CD14-positive monocyte (primary cell): ENCODE results near the gene PANK4. TPM values are rescaled to one million over a fixed set of nuclear protein-coding genes. Genes with fewer than 3 reads are reported as not detected.
"Not testable (repeated sequence)": the region's sequence is repeated elsewhere in the genome, so short reads cannot be mapped to it uniquely, and the experiment has no call there.

ENCODE experiments used
- DNase-seq, 3 donors: peaks; one replicate each; pipeline ENCODE4 v3.0.0-alpha.2; 2011 to 2022
- H2AFZ ChIP-seq: 2 replicates; pipeline ENCODE4 v1.6.0; 2012; ENCODE audit warnings: mild to moderate bottlenecking, low read depth, low read length, inconsistent platforms; ENCODE audit not compliant: insufficient read depth, poor library complexity, severe bottlenecking
- H3K27ac ChIP-seq, 2 donors: 1 replicate in 1 of 2; 2 replicates in 1 of 2; pipeline ENCODE4 v1.5.1; 2012 to 2013; ENCODE audit warnings: low read length in 2 of 2, control low read depth in 1 of 2, inconsistent platforms in 1 of 2, low read depth in 1 of 2, mild to moderate bottlenecking in 1 of 2
- H3K27me3 ChIP-seq, 2 donors: one replicate each; pipeline versions ENCODE4 v1.6.0 to v1.6.1; 2011 to 2013; ENCODE audit warnings: low read length in 2 of 2; ENCODE audit not compliant: control insufficient read depth in 2 of 2, insufficient read depth in 2 of 2
- H3K36me3 ChIP-seq, 2 donors: replicated peaks in 1 of 2; 1 replicate in 1 of 2; 2 replicates in 1 of 2; pipeline versions ENCODE4 v1.5.1 to v1.6.1; 2012 to 2013; ENCODE audit warnings: low read length in 2 of 2, control low read depth in 1 of 2, inconsistent platforms in 1 of 2, mild to moderate bottlenecking in 1 of 2; ENCODE audit not compliant: insufficient read depth in 2 of 2, control insufficient read depth in 1 of 2
- H3K4me1 ChIP-seq, 2 donors: 1 replicate in 1 of 2; 2 replicates in 1 of 2; pipeline versions ENCODE4 v1.5.1 to v1.6.1; 2012 to 2013; ENCODE audit warnings: low read length in 2 of 2, control low read depth in 1 of 2, inconsistent platforms in 1 of 2, mild to moderate bottlenecking in 1 of 2, moderate library complexity in 1 of 2; ENCODE audit not compliant: insufficient read depth in 2 of 2, control insufficient read depth in 1 of 2
- H3K4me2 ChIP-seq: replicated peaks from 2 replicates; pipeline ENCODE3; 2012; ENCODE audit warnings: low read length, moderate library complexity, mild to moderate bottlenecking; ENCODE audit not compliant: poor library complexity, severe bottlenecking; ENCODE audit errors: extremely low read depth
- H3K4me3 ChIP-seq, 3 experiments: fragments of 200-600 bp in 1 of 3; sonication (generic) in 1 of 3; replicated peaks in 1 of 3; 1 replicate in 2 of 3; 2 replicates in 1 of 3; pipeline ENCODE4 v1.5.1; 2011 to 2013; ENCODE audit warnings: low read length in 3 of 3, mild to moderate bottlenecking in 3 of 3, control low read depth in 2 of 3, low read depth in 2 of 3, inconsistent platforms in 1 of 3, moderate library complexity in 1 of 3
- H3K79me2 ChIP-seq: 2 replicates; pipeline ENCODE4 v1.6.0; 2012; ENCODE audit warnings: mild to moderate bottlenecking, control low read depth, inconsistent platforms, low read length, moderate library complexity; ENCODE audit not compliant: insufficient read depth
- H3K9ac ChIP-seq: 2 replicates; pipeline ENCODE4 v1.6.0; 2017; ENCODE audit warnings: low read length, mild to moderate bottlenecking; ENCODE audit not compliant: insufficient read depth, poor library complexity, severe bottlenecking
- H3K9me3 ChIP-seq, 2 donors: replicated peaks in 1 of 2; 1 replicate in 1 of 2; 2 replicates in 1 of 2; pipeline versions ENCODE4 v1.5.1 to v1.6.1; 2012 to 2013; ENCODE audit warnings: low read length in 2 of 2, control low read depth in 1 of 2; ENCODE audit not compliant: control insufficient read depth in 1 of 2, insufficient read depth in 1 of 2
- H4K20me1 ChIP-seq: 2 replicates; pipeline ENCODE4 v1.6.0; 2012; ENCODE audit warnings: mild to moderate bottlenecking, low read length, control low read depth, moderate library complexity; ENCODE audit not compliant: insufficient read depth
- H3K27ac Mint-ChIP-seq, 7 donors: one replicate each; pipeline ENCODE4 v1.8.0; 2020; ENCODE audit warnings: mild to moderate bottlenecking in 7 of 7, mixed read lengths in 7 of 7, moderate library complexity in 6 of 7, inconsistent platforms in 2 of 7
- H3K27me3 Mint-ChIP-seq, 3 donors: one replicate each; pipeline ENCODE4 v1.8.0; 2021 to 2022; ENCODE audit warnings: low read depth in 3 of 3, mild to moderate bottlenecking in 3 of 3, mixed read lengths in 3 of 3, moderate library complexity in 3 of 3, inconsistent platforms in 1 of 3
- H3K36me3 Mint-ChIP-seq, 2 donors: one replicate each; pipeline ENCODE4 v1.8.0; 2020; ENCODE audit warnings: mixed read lengths in 2 of 2, inconsistent platforms in 1 of 2, mild to moderate bottlenecking in 1 of 2
- H3K4me1 Mint-ChIP-seq: one replicate; pipeline ENCODE4 v1.8.0; 2020; ENCODE audit warnings: mild to moderate bottlenecking, mixed read lengths
- H3K4me3 Mint-ChIP-seq, 2 donors: one replicate each; pipeline ENCODE4 v1.8.0; 2020; ENCODE audit warnings: mild to moderate bottlenecking in 2 of 2, mixed read lengths in 2 of 2, moderate library complexity in 1 of 2
- H3K9me3 Mint-ChIP-seq, 7 donors: one replicate each; pipeline ENCODE4 v1.8.0; 2020 to 2022; ENCODE audit warnings: mixed read lengths in 7 of 7, mild to moderate bottlenecking in 6 of 7, moderate library complexity in 6 of 7, inconsistent platforms in 2 of 7
- WGBS: methylation state at CpG from one replicate; pipeline ENCODE4 v1.1.5; 2013; ENCODE audit warnings: missing lambda C conversion rate; ENCODE audit not compliant: insufficient coverage; 5-methylcytosine and 5-hydroxymethylcytosine counted together
- intact Hi-C, 2 donors: fragments of 100-400 bp; cut with micrococcal nuclease; formaldehyde crosslinking; loops; one replicate each; pipeline versions ENCODE4 v1.15.0 to v1.15.1; 2023
- polyA plus RNA-seq, 3 donors: library from polyadenylated mRNA; depleted of rRNA in 1 of 3; unstranded in 2 of 3; stranded (reverse) in 1 of 3; fragments of 300-500 nt in 2 of 3; fragments of >200 nt in 1 of 3; fragmentation: Illumina TruSeq in 2 of 3; gene quantifications; 1 replicate in 2 of 3; 2 replicates in 1 of 3; pipeline ENCODE4 v1.2.3, GENCODE V29; 2012 to 2021
- TF ChIP-seq, protein P1 (sequence below): fragments of 200-600 bp; IDR thresholded peaks from one replicate; pipeline ENCODE4 v1.8.0; 2022; ENCODE audit warnings: antibody characterized with exemption, mild to moderate bottlenecking

PANK4 gene
- polyA plus RNA-seq, 3 donors: 11.9 to 30.2 (median 13.7) TPM

DNA sequence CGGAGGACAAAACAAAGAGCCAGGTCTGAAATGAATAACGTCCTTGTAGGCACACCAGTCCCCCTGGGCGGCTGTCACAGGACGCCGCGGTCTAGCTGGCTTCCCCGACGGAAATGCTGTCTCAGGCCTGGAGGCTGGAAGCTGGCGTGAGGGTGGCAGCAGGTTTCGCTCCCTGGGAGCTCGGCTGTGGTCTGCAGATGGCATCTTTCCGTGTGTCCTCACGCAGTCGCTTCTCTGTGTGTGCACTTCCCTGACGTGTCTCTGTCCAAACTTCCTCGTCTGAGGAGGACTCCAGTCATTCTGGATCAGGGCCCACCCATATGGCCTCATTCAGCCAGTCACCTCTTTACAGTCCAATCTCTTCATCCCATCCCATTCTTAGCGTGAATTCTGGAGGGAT lies 43.9 kb upstream of the PANK4 start:
- no peak overlapping the region for H3K9ac ChIP-seq
- peaks cover 10% of the 10 kb centered on the region for H3K4me1 Mint-ChIP-seq

DNA sequence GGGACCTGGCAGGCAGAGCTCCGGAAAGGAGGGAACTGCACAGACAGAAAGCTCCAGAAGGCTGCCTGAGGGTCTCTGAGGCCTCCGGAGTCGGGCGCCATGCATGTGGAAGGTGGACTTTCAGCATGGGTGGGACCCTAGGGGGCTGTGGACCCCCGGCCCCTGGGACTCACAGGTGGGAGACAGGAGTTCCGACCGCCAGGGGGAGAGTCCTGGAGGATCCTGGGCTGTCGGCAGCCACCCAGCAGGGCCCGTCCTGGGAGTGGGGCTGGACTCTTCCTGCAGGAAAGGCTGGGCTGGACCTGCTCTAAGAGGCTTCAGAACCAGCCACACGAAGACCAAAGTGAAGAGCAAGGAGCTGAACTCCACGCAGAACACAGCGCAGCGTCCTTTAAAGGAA lies 43.3 kb upstream of the PANK4 start:
- H3K36me3 Mint-ChIP-seq, H3K4me1 Mint-ChIP-seq, H3K27me3 ChIP-seq, H3K4me3 ChIP-seq, H3K4me1 ChIP-seq, H3K9ac ChIP-seq, H2AFZ ChIP-seq, DNase-seq, H4K20me1 ChIP-seq, intact Hi-C loops, H3K36me3 ChIP-seq, H3K4me2 ChIP-seq, H3K27ac ChIP-seq, H3K79me2 ChIP-seq, H3K27ac Mint-ChIP-seq: not testable (repeated sequence)
- WGBS: 90% methylated on average over 10 of the region's 13 CpGs
- H3K9me3 Mint-ChIP-seq: peaks cover 7 to 16% (median 12%) of the 10 kb centered on the region in 7 donors
- peaks cover 2 to 30% (median 8%) of the 10 kb centered on the region in 3 donors for H3K27me3 Mint-ChIP-seq
- peaks cover 10 to 14% of the 10 kb centered on the region in 2 donors for H3K9me3 ChIP-seq
- H3K4me3 Mint-ChIP-seq: peak overlapping the region in 1 of 2 donors; percentile 47

More for the DNA sequence above, 43.9 kb upstream of the PANK4 start:
- no peaks in the 10 kb centered on the region for H4K20me1 ChIP-seq
- H3K36me3 Mint-ChIP-seq: peaks cover 3% of the 10 kb centered on the region in 2 donors
- H3K27ac Mint-ChIP-seq: peak overlapping the region in 2 of 7 donors; percentile 18 to 71
- H3K27me3 ChIP-seq: no peaks in the 10 kb centered on the region
- no peak overlapping the region for H3K4me2 ChIP-seq
- intact Hi-C loops: no loop called here
- TF ChIP-seq, protein P1, sequence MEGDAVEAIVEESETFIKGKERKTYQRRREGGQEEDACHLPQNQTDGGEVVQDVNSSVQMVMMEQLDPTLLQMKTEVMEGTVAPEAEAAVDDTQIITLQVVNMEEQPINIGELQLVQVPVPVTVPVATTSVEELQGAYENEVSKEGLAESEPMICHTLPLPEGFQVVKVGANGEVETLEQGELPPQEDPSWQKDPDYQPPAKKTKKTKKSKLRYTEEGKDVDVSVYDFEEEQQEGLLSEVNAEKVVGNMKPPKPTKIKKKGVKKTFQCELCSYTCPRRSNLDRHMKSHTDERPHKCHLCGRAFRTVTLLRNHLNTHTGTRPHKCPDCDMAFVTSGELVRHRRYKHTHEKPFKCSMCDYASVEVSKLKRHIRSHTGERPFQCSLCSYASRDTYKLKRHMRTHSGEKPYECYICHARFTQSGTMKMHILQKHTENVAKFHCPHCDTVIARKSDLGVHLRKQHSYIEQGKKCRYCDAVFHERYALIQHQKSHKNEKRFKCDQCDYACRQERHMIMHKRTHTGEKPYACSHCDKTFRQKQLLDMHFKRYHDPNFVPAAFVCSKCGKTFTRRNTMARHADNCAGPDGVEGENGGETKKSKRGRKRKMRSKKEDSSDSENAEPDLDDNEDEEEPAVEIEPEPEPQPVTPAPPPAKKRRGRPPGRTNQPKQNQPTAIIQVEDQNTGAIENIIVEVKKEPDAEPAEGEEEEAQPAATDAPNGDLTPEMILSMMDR: no peak
- peak in 2 of 3 donors; percentile 36 to 70 for DNase-seq
- WGBS: 71% methylated on average over 16 of the region's 17 CpGs
- peak overlapping the region; percentile 24 to 47 for H3K4me3 Mint-ChIP-seq
- peaks cover 2 to 6% of the 10 kb centered on the region in 2 donors for H3K4me1 ChIP-seq
- H3K4me3 ChIP-seq: no peak overlapping the region
- peaks cover 7 to 16% (median 12%) of the 10 kb centered on the region in 7 donors for H3K9me3 Mint-ChIP-seq
- peaks cover 0 to 26% (median 8%) of the 10 kb centered on the region in 3 donors for H3K27me3 Mint-ChIP-seq
- H2AFZ ChIP-seq: no peak overlapping the region
- H3K79me2 ChIP-seq: no peaks in the 10 kb centered on the region
- H3K9me3 ChIP-seq: peaks cover 10 to 14% of the 10 kb centered on the region in 2 donors
- no peaks in the 10 kb centered on the region for H3K36me3 ChIP-seq
- no peak overlapping the region for H3K27ac ChIP-seq
